ENCODE measurements around the gene GBF1.

GBF1 gene

GRCh38 chr10:102245082-102245931 is at the start of gene GBF1:
GBF1 (plus strand) TSS chr10:102245532; CDS start chr10:102258939, 13,407 bp downstream.
- H3K4me3 ChIP-seq (ENCODE audit: low read depth, low read length): peak within 1 kb of the TSS; percentile 99
- no peak for TF ChIP-seq CTCF (IDR thresholded peaks at IDR 0.05; ENCODE audit: low read depth, low read length, missing control alignments)
- peak; percentile 100 for DNase-seq (ENCODE audit: low read depth)

- no peak for TF ChIP-seq CTCF (IDR thresholded peaks at IDR 0.05; ENCODE audit: low read depth, low read length, missing control alignments)
These were observed 48.4 kb upstream of the GBF1 start for GRCh38 chr10:102196893-102197292.

GRCh38 chr10:102198027-102198426 is 47.3 kb upstream of the GBF1 start:
- no peak for TF ChIP-seq CTCF (IDR thresholded peaks at IDR 0.05; ENCODE audit: low read depth, low read length, missing control alignments)
- H3K4me3 ChIP-seq (ENCODE audit: low read depth, low read length): no peak overlapping the region

More at GRCh38 chr10:102196893-102197292, 48.4 kb upstream of the GBF1 start:
- no peak for DNase-seq (ENCODE audit: low read depth)
- no peak overlapping the region for H3K4me3 ChIP-seq (ENCODE audit: low read depth, low read length)

GRCh38 chr10:102200751-102201640 is 44.3 kb upstream of the GBF1 start:
- DNase-seq (ENCODE audit: low read depth): no peak
- no peak overlapping the region for H3K4me3 ChIP-seq (ENCODE audit: low read depth, low read length)
- no peak for TF ChIP-seq CTCF (IDR thresholded peaks at IDR 0.05; ENCODE audit: low read depth, low read length, missing control alignments)

More at GRCh38 chr10:102198027-102198426, 47.3 kb upstream of the GBF1 start:
- no peak for DNase-seq (ENCODE audit: low read depth)

GRCh38 chr10:102202386-102202785 is 42.9 kb upstream of the GBF1 start:
- no peak for DNase-seq (ENCODE audit: low read depth)
- H3K4me3 ChIP-seq (ENCODE audit: low read depth, low read length): no peak overlapping the region
- no peak for TF ChIP-seq CTCF (IDR thresholded peaks at IDR 0.05; ENCODE audit: low read depth, low read length, missing control alignments)

- DNase-seq (ENCODE audit: low read depth): no peak
- H3K4me3 ChIP-seq (ENCODE audit: low read depth, low read length): no peak overlapping the region
- TF ChIP-seq CTCF (IDR thresholded peaks at IDR 0.05; ENCODE audit: low read depth, low read length, missing control alignments): no peak
These were observed 36.9 kb upstream of the GBF1 start for GRCh38 chr10:102208311-102209035.
